ENCODE results near the gene BORCS5.

DNA sequence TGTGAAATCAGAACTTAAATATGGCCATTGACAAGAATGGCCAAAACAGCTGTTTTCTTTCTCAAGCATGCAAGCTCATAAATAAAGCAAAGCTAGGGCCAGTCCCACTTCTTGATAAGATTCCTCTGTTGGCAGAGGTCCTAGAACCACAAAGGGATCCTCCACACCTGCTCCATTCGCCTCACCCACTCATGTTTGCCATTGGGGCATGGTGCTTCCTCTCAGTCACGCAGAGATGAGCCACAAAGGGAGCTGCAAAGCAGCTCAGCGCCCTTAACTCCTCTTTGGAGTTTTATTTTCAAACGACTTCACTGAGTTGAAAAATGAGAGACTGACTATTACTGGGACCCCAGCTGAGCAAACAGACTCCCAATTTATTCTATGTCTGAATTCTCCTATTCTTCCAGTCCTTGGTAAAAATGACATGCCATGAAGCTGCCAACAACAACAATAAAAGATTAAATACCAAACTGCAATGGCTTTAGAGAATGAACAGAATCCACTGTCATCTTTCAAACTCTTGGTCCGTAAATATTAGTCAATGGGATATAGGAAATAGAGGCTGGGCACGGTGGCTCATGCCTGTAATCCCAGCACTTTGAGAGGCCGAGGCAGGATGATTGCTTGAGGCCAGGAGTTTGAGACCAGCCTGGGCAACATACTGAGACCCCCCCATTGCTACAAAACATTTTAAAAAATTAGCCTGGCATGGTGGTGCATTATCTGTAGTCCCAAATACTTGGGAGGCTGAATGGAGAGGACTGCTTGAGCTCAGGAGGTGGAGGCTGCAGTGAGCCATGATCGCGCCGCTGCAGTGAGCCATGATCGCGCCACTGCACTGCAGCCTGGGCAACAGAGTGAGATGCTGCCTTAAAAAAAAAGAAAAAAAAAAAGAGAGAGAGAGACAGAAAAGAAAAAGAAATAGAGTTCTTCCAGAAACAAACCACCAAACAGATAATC lies 23.2 kb upstream of the BORCS5 start:
- no peak for TF ChIP-seq POLR2A (IDR thresholded peaks at IDR 0.05)
- TF ChIP-seq, protein P1, sequence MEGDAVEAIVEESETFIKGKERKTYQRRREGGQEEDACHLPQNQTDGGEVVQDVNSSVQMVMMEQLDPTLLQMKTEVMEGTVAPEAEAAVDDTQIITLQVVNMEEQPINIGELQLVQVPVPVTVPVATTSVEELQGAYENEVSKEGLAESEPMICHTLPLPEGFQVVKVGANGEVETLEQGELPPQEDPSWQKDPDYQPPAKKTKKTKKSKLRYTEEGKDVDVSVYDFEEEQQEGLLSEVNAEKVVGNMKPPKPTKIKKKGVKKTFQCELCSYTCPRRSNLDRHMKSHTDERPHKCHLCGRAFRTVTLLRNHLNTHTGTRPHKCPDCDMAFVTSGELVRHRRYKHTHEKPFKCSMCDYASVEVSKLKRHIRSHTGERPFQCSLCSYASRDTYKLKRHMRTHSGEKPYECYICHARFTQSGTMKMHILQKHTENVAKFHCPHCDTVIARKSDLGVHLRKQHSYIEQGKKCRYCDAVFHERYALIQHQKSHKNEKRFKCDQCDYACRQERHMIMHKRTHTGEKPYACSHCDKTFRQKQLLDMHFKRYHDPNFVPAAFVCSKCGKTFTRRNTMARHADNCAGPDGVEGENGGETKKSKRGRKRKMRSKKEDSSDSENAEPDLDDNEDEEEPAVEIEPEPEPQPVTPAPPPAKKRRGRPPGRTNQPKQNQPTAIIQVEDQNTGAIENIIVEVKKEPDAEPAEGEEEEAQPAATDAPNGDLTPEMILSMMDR (IDR thresholded peaks at IDR 0.05) = no peak

Measured in testis (tissue), 2 donors.